ENCODE measurements around the gene INSRR.

GRCh38 chr1:156877433-156878170, 18.7 kb upstream of the INSRR start:
- TF ChIP-seq CTCF (IDR thresholded peaks at IDR 0.05; ENCODE audit: borderline replicate concordance, extremely low read depth, low read length, poor library complexity, severe bottlenecking) (no peak), EZH2 (IDR thresholded peaks at IDR 0.05; ENCODE audit: borderline replicate concordance, low read depth, low read length, severe bottlenecking) (no peak)

Data from DND-41 (cell line).